Nephron progenitor cell (in vitro differentiated cells): ENCODE results near the gene PRKD3.

Experiments used
- DNase-seq: peaks from one replicate; pipeline ENCODE4 v3.0.0; 2021
- H3K27ac Mint-ChIP-seq: 2 replicates; pipeline ENCODE4 v1.8.0; 2021; ENCODE audit warnings: mild to moderate bottlenecking, moderate library complexity, mixed read lengths
- H3K27me3 Mint-ChIP-seq: 2 replicates; pipeline ENCODE4 v1.8.0; 2021; ENCODE audit warnings: mild to moderate bottlenecking, low read depth, mixed read lengths; ENCODE audit not compliant: poor library complexity
- H3K36me3 Mint-ChIP-seq: 2 replicates; pipeline ENCODE4 v1.8.0; 2021; ENCODE audit warnings: low read depth, mixed read lengths
- H3K4me1 Mint-ChIP-seq: 2 replicates; pipeline ENCODE4 v1.8.0; 2021; ENCODE audit warnings: mixed read lengths
- H3K4me3 Mint-ChIP-seq: 2 replicates; pipeline ENCODE4 v1.8.0; 2021; ENCODE audit warnings: mild to moderate bottlenecking, moderate library complexity, mixed read lengths
- H3K9me3 Mint-ChIP-seq: 2 replicates; pipeline ENCODE4 v1.8.0; 2021; ENCODE audit warnings: mild to moderate bottlenecking, moderate library complexity, mixed read lengths
- TF ChIP-seq, protein P1 (sequence below): fragments of 200-600 bp; sonication (generic); IDR thresholded peaks from 2 replicates; pipeline ENCODE4 v1.5.0; 2021; ENCODE audit warnings: antibody characterized with exemption

Gene PRKD3

GRCh38 chr2:37318401-37318800 is 6.2 kb downstream of the PRKD3 start:
- peaks cover 3% of the 10 kb centered on the region for H3K9me3 Mint-ChIP-seq
- TF ChIP-seq, protein P1, sequence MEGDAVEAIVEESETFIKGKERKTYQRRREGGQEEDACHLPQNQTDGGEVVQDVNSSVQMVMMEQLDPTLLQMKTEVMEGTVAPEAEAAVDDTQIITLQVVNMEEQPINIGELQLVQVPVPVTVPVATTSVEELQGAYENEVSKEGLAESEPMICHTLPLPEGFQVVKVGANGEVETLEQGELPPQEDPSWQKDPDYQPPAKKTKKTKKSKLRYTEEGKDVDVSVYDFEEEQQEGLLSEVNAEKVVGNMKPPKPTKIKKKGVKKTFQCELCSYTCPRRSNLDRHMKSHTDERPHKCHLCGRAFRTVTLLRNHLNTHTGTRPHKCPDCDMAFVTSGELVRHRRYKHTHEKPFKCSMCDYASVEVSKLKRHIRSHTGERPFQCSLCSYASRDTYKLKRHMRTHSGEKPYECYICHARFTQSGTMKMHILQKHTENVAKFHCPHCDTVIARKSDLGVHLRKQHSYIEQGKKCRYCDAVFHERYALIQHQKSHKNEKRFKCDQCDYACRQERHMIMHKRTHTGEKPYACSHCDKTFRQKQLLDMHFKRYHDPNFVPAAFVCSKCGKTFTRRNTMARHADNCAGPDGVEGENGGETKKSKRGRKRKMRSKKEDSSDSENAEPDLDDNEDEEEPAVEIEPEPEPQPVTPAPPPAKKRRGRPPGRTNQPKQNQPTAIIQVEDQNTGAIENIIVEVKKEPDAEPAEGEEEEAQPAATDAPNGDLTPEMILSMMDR = no peak
- peak overlapping the region; percentile 16 for H3K27ac Mint-ChIP-seq
- no peaks in the 10 kb centered on the region for H3K27me3 Mint-ChIP-seq
- H3K36me3 Mint-ChIP-seq = peaks cover 48% of the 10 kb centered on the region
- DNase-seq = no peak
- peak overlapping the region; percentile 1 for H3K4me3 Mint-ChIP-seq
- H3K4me1 Mint-ChIP-seq = peaks cover 76% of the 10 kb centered on the region

DNA sequence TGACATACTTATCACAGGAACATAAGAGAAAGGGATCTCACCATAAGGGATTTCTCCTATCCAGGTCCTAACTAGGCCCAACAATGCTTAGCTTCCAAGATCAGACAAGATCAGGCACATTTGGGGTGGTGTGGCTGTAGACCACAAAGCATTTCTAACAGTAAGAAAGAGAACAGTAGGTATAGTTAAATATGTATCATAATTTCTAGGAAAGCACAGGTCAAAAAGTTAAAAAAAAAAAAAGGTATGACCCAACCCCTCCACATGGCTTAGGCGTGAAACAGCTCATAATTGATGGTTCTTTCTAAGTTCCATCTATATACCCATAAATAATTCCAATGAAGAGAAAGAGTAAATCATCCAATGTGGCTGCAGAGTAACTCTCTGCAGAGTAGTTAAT is 6.9 kb downstream of the PRKD3 start:
- Mint-ChIP-seq H3K4me1 (peaks cover 71% of the 10 kb centered on the region), H3K27ac (peak overlapping the region; percentile 23), H3K9me3 (peaks cover 3% of the 10 kb centered on the region), H3K4me3 (peak overlapping the region; percentile 9), H3K36me3 (peaks cover 54% of the 10 kb centered on the region), H3K27me3 (no peaks in the 10 kb centered on the region)
- TF ChIP-seq, protein P1 = no peak
- no peak for DNase-seq

DNA sequence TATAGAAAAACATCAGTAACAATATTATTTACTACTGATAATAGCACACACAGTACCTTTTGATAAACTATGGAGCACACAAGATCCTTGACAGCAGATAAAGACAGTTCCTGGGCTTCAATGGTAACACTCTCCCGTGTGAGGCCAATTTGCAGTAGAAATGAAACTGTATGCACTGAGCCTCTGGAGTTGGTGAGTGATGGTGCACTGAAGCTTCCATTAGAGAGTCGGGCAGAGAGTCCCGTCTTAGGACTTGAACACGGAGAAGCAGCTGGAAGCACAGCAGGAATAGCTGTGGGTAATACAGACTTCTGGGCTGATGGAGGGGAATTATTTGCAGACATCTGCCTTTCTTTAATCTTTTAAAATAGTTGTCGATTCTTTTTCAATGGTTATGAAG is 8.5 kb downstream of the PRKD3 start:
- H3K4me1 Mint-ChIP-seq = peaks cover 57% of the 10 kb centered on the region
- DNase-seq = no peak
- no peak overlapping the region for H3K4me3 Mint-ChIP-seq
- H3K27ac Mint-ChIP-seq = peak overlapping the region; percentile 78
- TF ChIP-seq, protein P1 = no peak
- H3K9me3 Mint-ChIP-seq = peaks cover 3% of the 10 kb centered on the region
- no peaks in the 10 kb centered on the region for H3K27me3 Mint-ChIP-seq
- peaks cover 61% of the 10 kb centered on the region for H3K36me3 Mint-ChIP-seq

DNA sequence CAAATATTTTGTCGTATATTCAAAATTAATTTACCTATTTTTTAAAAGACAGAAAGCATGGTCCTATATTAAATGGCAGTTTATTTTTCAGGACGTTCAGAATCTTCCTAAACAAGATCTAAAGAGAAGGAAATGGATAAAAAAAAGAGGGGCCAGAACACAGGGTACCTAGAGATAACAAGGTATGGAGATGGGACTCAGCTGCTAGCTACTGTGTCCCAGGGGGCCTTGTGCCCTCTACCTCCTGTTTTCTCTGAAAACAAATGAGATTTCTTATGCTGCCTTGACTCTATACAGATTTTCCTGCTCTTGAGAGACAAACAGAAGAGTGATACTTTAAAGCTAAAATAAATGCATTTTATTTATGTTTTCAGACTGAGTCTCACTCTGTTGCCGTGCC is 9.3 kb downstream of the PRKD3 start:
- Mint-ChIP-seq H3K4me1 (peaks cover 51% of the 10 kb centered on the region), H3K27me3 (no peaks in the 10 kb centered on the region), H3K27ac (no peak overlapping the region), H3K36me3 (peaks cover 64% of the 10 kb centered on the region), H3K9me3 (peaks cover 3% of the 10 kb centered on the region), H3K4me3 (no peak overlapping the region)
- no peak for DNase-seq
- TF ChIP-seq, protein P1 = no peak

- H3K27me3 Mint-ChIP-seq = no peaks in the 10 kb centered on the region
- no peaks in the 10 kb centered on the region for H3K9me3 Mint-ChIP-seq
- peaks cover 32% of the 10 kb centered on the region for H3K4me1 Mint-ChIP-seq
- TF ChIP-seq, protein P1 = no peak
- peaks cover 39% of the 10 kb centered on the region for H3K36me3 Mint-ChIP-seq
- no peak overlapping the region for H3K27ac Mint-ChIP-seq
- H3K4me3 Mint-ChIP-seq = no peak overlapping the region
- DNase-seq = no peak
These were observed 17.1 kb downstream of the PRKD3 start for GRCh38 chr2:37307500-37307899.

GRCh38 chr2:37306024-37306423 is 18.6 kb downstream of the PRKD3 start:
- peaks cover 32% of the 10 kb centered on the region for H3K36me3 Mint-ChIP-seq
- TF ChIP-seq, protein P1 = no peak
- H3K9me3 Mint-ChIP-seq = no peaks in the 10 kb centered on the region
- peaks cover 41% of the 10 kb centered on the region for H3K4me1 Mint-ChIP-seq
- no peak overlapping the region for H3K4me3 Mint-ChIP-seq
- no peaks in the 10 kb centered on the region for H3K27me3 Mint-ChIP-seq
- peak overlapping the region; percentile 65 for H3K27ac Mint-ChIP-seq
- no peak for DNase-seq
